ENCODE results near the gene LIF.

LIF gene

GRCh38 chr22:30250661-30251267 is 4.2 kb upstream of the LIF start:
- no peak overlapping the region for H3K4me3 ChIP-seq (ENCODE audit: control insufficient read depth, low read depth, low read length)
- no peak for TF ChIP-seq CTCF (conservative IDR thresholded peaks at IDR 0.05; ENCODE audit: control insufficient read depth, insufficient read depth, low read depth, low read length)
- DNase-seq (ENCODE audit: low read depth), result peak; percentile 55

- no peak for DNase-seq (ENCODE audit: low read depth)
- no peak overlapping the region for H3K4me3 ChIP-seq (ENCODE audit: control insufficient read depth, low read depth, low read length)
- no peak for TF ChIP-seq CTCF (conservative IDR thresholded peaks at IDR 0.05; ENCODE audit: control insufficient read depth, insufficient read depth, low read depth, low read length)
Observed at GRCh38 chr22:30250039-30250565, 3.5 kb upstream of the LIF start.

DNA sequence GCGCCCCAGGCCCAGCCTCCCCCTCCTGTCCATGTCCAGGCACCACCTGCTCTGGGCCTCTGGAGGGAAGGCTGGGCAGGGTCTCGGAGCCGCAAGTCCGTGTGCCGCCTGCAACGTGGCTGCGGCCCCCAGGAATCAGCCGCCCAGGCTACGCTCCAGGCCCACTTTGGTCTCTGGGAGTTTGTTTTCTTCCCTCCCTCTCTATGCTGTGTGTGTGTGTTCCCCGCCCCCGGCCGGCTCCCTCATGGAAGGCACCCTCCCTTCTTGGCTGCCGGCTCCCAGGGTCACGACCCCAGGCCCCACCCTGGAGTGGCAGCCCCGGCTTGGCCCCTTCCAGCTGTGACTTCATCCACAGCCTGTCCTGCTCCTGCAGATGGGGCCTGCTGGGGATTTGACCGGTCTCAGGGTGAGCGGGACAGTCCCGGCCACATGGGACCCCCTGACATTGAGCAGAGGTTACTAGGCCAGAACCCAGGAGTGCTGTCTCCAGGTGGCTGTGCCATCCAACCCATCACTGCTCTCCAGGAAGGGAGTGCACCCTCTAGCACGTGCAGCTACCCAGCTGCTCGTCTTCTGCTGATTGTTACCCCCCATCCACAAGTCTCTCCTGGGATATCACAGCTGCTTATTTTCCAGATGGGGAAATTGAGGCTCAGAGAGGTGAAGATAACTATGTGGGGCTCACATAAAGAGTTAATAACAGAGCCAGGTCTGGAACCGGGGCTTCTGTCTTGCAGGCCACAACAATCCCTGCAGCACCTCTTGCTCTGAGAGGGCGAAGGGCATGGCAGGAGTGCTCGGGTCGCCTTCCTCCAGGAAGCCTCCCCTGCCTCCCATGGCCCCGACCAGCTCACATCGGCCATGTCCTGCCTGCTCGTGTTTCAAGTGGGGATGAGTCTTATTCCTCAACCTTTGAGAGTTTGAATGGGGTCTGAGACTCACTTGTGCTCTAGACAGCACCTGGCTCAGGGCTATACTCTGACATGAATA is 2.8 kb upstream of the LIF start:
- no peak for TF ChIP-seq CTCF (conservative IDR thresholded peaks at IDR 0.05; ENCODE audit: control insufficient read depth, insufficient read depth, low read depth, low read length)
- H3K4me3 ChIP-seq (ENCODE audit: control insufficient read depth, low read depth, low read length), result no peak overlapping the region
- DNase-seq (ENCODE audit: low read depth), result peak; percentile 29

DNA sequence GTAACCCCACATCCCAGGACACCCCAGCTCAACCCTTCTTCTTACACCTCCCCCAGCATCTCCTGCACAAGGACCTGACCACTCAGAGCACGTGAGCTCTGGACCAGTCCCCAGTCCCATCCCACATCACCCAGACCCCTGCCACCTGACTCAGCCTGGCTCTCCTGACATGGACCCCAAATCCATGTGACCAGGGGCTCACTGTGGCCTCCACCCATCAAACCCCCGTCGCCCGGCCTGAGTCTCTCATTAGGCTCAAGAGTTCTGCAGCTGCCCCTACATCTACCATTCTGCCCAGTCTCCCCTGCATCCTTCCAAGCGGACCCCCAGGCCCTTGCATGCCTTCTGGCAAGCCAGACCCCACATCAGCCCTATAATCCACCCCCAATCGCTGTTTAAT is 1.9 kb upstream of the LIF start:
- DNase-seq (ENCODE audit: low read depth), result no peak
- TF ChIP-seq CTCF (conservative IDR thresholded peaks at IDR 0.05; ENCODE audit: control insufficient read depth, insufficient read depth, low read depth, low read length), result no peak
- H3K4me3 ChIP-seq (ENCODE audit: control insufficient read depth, low read depth, low read length), result no peak overlapping the region

DNA sequence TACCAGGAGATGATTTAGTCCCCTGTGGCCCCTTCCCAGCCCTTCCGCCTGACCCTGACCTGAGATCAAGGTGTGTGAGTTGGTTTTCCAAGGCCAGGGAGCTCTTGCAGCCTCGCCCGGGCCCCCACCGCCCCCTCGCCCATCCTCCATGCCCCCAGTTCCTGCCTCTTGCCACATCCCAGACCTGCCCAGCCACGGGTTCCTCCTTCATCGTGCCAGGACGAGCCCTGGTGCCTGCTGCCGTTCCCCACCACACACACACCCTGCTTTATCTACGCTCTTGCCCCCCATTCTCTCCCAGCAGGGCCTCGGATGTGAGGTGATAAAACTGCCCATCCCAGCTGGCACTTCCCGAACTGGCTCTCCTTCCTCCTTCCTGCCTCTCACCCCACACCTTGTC is 1.4 kb upstream of the LIF start:
- no peak for DNase-seq (ENCODE audit: low read depth)
- no peak overlapping the region for H3K4me3 ChIP-seq (ENCODE audit: control insufficient read depth, low read depth, low read length)
- TF ChIP-seq CTCF (conservative IDR thresholded peaks at IDR 0.05; ENCODE audit: control insufficient read depth, insufficient read depth, low read depth, low read length), result no peak

DNA sequence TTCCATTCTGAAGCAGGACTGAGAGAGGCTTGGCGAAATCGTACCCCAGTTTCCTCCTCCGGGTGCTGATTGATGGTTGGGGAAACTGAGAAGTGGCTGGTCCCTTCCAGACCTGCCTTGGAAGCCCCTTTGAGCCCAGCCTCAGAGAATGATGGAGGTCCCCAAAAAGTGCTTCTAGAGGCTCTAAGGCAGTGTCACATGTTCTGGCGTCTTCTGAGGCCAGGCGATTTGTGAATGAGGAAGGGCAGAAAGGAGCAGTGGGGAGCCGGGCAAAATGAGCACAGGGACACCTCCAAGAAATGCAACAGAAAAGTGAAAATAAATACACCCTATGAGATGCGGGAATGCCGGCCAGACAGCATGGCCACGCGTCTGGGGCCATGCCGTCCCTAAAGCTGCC is 1.0 kb upstream of the LIF start:
- DNase-seq (ENCODE audit: low read depth), result no peak
- H3K4me3 ChIP-seq (ENCODE audit: control insufficient read depth, low read depth, low read length), result no peak overlapping the region
- TF ChIP-seq CTCF (conservative IDR thresholded peaks at IDR 0.05; ENCODE audit: control insufficient read depth, insufficient read depth, low read depth, low read length), result no peak

Measured in fibroblast of mammary gland (primary cell).